ENCODE results near the gene CTSE.

DNA sequence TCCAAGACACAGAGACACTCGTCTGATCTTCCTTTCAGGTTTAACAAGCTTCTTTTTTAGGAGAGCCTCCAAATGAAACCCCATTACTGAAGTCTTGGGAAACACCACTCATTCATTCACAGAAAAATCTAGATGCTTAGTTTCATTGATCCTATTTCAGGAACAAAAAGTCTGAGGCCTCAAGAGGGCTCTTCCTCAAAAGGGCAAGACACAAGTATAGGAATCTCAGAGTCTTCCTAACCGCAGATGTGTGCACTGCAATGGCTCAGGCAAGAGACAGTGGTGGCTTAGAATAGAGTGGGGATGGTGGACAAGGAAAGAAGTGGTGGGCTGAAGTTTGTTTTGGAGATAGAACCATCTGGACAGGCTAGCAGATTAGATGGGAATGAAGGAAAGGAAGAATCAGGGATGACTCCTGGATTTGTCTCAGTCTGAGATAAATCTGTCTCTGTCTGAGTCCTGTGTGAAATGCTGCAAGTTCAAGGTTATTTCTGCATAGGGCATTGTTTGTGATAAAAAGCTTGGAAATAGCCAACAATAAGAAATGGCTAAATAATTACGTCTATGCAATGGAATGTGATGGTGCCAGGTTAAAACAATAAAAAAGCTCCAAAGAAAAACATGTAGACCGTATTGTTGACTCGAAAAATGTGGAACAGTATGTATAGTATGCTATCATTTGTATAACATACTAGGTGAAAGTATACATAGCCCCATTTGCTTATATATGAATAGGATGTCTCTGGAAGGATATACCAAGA lies 8.9 kb upstream of the CTSE start:
- no peak for TF ChIP-seq TAF1 (IDR thresholded peaks at IDR 0.05; ENCODE audit: borderline replicate concordance, low read depth, low read length)
- no peak for TF ChIP-seq POLR2AphosphoS5 (IDR thresholded peaks at IDR 0.05; ENCODE audit: low read depth, low read length)
